ENCODE results near the gene DGKB.

GRCh38 chr7:14773729-14774271, 128.8 kb downstream of the DGKB start:
- TF ChIP-seq CTCF (conservative IDR thresholded peaks at IDR 0.05 in 1 of 2, IDR thresholded peaks at IDR 0.05 in 1 of 2; ENCODE audit: low read depth in 1 of 2, low read length in 2 of 2), result no peak
- no peak for TF ChIP-seq EZH2 (IDR thresholded peaks at IDR 0.05; ENCODE audit: low read length, missing control alignments)
